HepG2 (cell line): ENCODE results near the gene SERPINI1. TPM values are rescaled to one million over a fixed set of nuclear protein-coding genes. Genes with fewer than 3 reads are reported as not detected.

Experiments
- CENPT ChIP-seq: sonication (generic); formaldehyde crosslinking; IDR thresholded peaks from 2 replicates; pipeline ENCODE4 v1.8.0; 2022; ENCODE audit warnings: low read depth, mild to moderate bottlenecking, moderate library complexity, missing genetic modification reagents
- GATAD2A ChIP-seq: IDR thresholded peaks from 2 replicates; pipeline ENCODE4 v1.6.1; 2016
- MED1 ChIP-seq: sonication (generic); formaldehyde crosslinking; IDR thresholded peaks from 2 replicates; pipeline ENCODE4 v1.4.0; 2020; ENCODE audit warnings: missing genetic modification reagents
- REPIN1 ChIP-seq: sonication (generic); formaldehyde crosslinking; IDR thresholded peaks from 2 replicates; pipeline ENCODE4 v1.8.0; 2022; ENCODE audit warnings: missing genetic modification reagents, low read depth, mild to moderate bottlenecking, borderline replicate concordance
- REXO4 ChIP-seq: sonication (generic); formaldehyde crosslinking; IDR thresholded peaks from 2 replicates; pipeline ENCODE4 v1.8.0; 2022; ENCODE audit warnings: missing genetic modification reagents, mild to moderate bottlenecking, borderline replicate concordance
- RFX3 ChIP-seq: IDR thresholded peaks from 2 replicates; pipeline ENCODE4 v1.6.1; 2016; ENCODE audit warnings: missing biosample characterization, missing genetic modification reagents
- ZC3H13 ChIP-seq: sonication (generic); formaldehyde crosslinking; IDR thresholded peaks from 2 replicates; pipeline ENCODE4 v1.8.1; 2023; ENCODE audit warnings: mild to moderate bottlenecking, missing genetic modification reagents, moderate library complexity
- ZNF235 ChIP-seq: sonication (generic); formaldehyde crosslinking; IDR thresholded peaks from 2 replicates; pipeline ENCODE4 v1.8.1; 2023; ENCODE audit warnings: mild to moderate bottlenecking, missing genetic modification reagents, borderline replicate concordance
- ZNF530 ChIP-seq: sonication (generic); formaldehyde crosslinking; IDR thresholded peaks from 2 replicates; pipeline ENCODE4 v1.5.0; 2020; ENCODE audit warnings: low read depth, mild to moderate bottlenecking, missing genetic modification reagents
- ZNF609 ChIP-seq: sonication (generic); formaldehyde crosslinking; IDR thresholded peaks from 2 replicates; pipeline ENCODE4 v1.4.0; 2020; ENCODE audit warnings: mild to moderate bottlenecking, missing genetic modification reagents, borderline replicate concordance
- polyA plus RNA-seq, 8 experiments: library from polyadenylated mRNA; depleted of rRNA in 3 of 8; stranded (reverse) in 7 of 8; unstranded in 1 of 8; fragments of >200 nt; fragmentation: Illumina TruSeq in 4 of 8; extraction: Trizol in 4 of 8; gene quantifications; 2 replicates each; pipeline versions ENCODE4 v1.2.1 to v1.2.3, GENCODE V29; 2011 to 2016; ENCODE audit warnings: low read depth in 4 of 8, missing spikeins in 1 of 8, mixed read lengths in 1 of 8; ENCODE audit not compliant: insufficient read depth in 1 of 8
- total RNA-seq, 5 experiments: library from RNA; depleted of rRNA; stranded (reverse); fragments of >200 nt; fragmentation: Illumina TruSeq; extraction: Trizol; gene quantifications; 2 replicates each; pipeline ENCODE4 v1.2.3, GENCODE V29; 2016; ENCODE audit warnings: low read depth in 1 of 5
- TF ChIP-seq, protein P1 (sequence below): sonication (generic); formaldehyde crosslinking; IDR thresholded peaks from 2 replicates; pipeline ENCODE4 v1.8.0; 2022; ENCODE audit warnings: mild to moderate bottlenecking, missing genetic modification reagents
- TF ChIP-seq, protein P2 (sequence below): sonication (generic); formaldehyde crosslinking; IDR thresholded peaks from 2 replicates; pipeline ENCODE4 v1.4.0; 2020; ENCODE audit warnings: missing genetic modification reagents
- TF ChIP-seq, protein P3 (sequence below): sonication (generic); formaldehyde crosslinking; IDR thresholded peaks from 2 replicates; pipeline ENCODE4 v1.4.0; 2020; ENCODE audit warnings: missing genetic modification reagents, borderline replicate concordance

The SERPINI1 gene
- total and polyA plus RNA-seq, 2 of the 13 experiments (the other 11 are each of a cell fraction or from before 2014, with no cell fraction given), result 14.7 to 58.0 TPM

DNA sequence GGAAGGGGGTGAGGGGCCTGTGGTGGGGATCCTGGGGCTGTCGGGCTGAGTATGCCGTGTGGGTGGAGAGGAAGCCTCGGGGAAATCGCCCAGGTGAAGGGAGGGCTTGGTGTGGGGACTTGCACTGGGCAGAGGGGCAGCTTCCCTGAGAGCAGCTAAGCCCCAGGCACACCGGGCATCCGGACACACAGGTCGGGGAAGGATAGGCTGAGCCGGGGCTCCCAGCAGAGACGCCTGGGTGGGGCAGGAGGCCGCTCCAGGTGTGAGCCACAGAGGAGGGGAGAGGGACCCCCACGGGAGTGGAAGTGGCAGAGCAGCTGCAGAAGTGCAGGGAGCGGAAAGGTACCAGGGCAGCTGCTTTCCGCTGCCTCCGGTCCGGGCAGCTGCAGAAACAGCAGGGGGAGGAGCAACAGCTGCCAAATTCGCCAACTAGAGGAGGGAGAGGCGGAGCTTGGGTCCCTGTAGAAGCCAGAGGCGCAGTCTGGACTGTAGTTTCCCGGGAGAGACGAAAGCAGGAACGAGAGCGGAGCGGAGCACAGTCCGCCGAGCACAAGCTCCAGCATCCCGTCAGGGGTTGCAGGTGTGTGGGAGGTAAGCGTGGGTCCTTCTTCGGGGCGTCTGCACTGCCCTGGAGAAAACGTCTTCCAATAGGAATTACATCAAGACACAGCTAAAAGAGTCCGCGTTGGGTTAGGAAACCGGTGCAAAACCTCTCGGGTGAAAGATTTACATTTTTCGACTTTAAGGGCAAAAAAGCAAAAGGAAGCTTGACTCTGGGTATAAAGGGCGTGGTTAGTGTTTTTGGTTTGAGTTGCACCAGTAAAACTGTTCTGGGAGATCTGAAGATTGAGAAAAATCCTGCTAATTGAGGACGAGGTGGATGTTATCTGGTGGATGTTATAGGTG, at the start of gene SERPINI1 (continued):
- TF ChIP-seq, protein P1, sequence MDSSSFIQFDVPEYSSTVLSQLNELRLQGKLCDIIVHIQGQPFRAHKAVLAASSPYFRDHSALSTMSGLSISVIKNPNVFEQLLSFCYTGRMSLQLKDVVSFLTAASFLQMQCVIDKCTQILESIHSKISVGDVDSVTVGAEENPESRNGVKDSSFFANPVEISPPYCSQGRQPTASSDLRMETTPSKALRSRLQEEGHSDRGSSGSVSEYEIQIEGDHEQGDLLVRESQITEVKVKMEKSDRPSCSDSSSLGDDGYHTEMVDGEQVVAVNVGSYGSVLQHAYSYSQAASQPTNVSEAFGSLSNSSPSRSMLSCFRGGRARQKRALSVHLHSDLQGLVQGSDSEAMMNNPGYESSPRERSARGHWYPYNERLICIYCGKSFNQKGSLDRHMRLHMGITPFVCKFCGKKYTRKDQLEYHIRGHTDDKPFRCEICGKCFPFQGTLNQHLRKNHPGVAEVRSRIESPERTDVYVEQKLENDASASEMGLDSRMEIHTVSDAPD (CRISPR knock-in tag), result no peak
- TF ChIP-seq REPIN1 (CRISPR knock-in tag), result no peak
- TF ChIP-seq, protein P2, sequence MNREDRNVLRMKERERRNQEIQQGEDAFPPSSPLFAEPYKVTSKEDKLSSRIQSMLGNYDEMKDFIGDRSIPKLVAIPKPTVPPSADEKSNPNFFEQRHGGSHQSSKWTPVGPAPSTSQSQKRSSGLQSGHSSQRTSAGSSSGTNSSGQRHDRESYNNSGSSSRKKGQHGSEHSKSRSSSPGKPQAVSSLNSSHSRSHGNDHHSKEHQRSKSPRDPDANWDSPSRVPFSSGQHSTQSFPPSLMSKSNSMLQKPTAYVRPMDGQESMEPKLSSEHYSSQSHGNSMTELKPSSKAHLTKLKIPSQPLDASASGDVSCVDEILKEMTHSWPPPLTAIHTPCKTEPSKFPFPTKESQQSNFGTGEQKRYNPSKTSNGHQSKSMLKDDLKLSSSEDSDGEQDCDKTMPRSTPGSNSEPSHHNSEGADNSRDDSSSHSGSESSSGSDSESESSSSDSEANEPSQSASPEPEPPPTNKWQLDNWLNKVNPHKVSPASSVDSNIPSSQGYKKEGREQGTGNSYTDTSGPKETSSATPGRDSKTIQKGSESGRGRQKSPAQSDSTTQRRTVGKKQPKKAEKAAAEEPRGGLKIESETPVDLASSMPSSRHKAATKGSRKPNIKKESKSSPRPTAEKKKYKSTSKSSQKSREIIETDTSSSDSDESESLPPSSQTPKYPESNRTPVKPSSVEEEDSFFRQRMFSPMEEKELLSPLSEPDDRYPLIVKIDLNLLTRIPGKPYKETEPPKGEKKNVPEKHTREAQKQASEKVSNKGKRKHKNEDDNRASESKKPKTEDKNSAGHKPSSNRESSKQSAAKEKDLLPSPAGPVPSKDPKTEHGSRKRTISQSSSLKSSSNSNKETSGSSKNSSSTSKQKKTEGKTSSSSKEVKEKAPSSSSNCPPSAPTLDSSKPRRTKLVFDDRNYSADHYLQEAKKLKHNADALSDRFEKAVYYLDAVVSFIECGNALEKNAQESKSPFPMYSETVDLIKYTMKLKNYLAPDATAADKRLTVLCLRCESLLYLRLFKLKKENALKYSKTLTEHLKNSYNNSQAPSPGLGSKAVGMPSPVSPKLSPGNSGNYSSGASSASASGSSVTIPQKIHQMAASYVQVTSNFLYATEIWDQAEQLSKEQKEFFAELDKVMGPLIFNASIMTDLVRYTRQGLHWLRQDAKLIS (CRISPR knock-in tag), result no peak
- 0 out of 2 replicates have a peak, but pooled peaks have one; percentile 36 for TF ChIP-seq ZC3H13 (CRISPR knock-in tag)
- TF ChIP-seq ZNF609 (CRISPR knock-in tag), result no peak
- TF ChIP-seq, protein P3, sequence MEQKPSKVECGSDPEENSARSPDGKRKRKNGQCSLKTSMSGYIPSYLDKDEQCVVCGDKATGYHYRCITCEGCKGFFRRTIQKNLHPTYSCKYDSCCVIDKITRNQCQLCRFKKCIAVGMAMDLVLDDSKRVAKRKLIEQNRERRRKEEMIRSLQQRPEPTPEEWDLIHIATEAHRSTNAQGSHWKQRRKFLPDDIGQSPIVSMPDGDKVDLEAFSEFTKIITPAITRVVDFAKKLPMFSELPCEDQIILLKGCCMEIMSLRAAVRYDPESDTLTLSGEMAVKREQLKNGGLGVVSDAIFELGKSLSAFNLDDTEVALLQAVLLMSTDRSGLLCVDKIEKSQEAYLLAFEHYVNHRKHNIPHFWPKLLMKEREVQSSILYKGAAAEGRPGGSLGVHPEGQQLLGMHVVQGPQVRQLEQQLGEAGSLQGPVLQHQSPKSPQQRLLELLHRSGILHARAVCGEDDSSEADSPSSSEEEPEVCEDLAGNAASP, result no peak
- TF ChIP-seq ZNF530 (CRISPR knock-in tag), result no peak
- no peak for TF ChIP-seq CENPT (CRISPR knock-in tag)
- peak; percentile 72 for TF ChIP-seq MED1 (CRISPR knock-in tag)
- no peak for TF ChIP-seq RFX3 (CRISPR knock-in tag)
- TF ChIP-seq ZNF235, result no peak
- TF ChIP-seq REXO4, result no peak
- TF ChIP-seq GATAD2A (CRISPR knock-in tag), result peak; percentile 49; the same call in 1 of the 2 replicates
